Gastrocnemius medialis (tissue), 4 donors: ENCODE measurements around the gene SOHLH1. TPM values are rescaled to one million over a fixed set of nuclear protein-coding genes. Genes with fewer than 3 reads are reported as not detected.

ENCODE experiments used
- ATAC-seq, 2 donors: fragments of 150-250 bp; one replicate each; pipeline ENCODE4 v1.9.1; 2016
- DNase-seq, 2 donors: peaks; one replicate each; pipeline ENCODE4 v3.0.0-alpha.2; 2019
- H3K27ac ChIP-seq, 4 donors: fragments of 200-600 bp; sonication (generic); 1 replicate in 1 of 4; 2 replicates in 3 of 4; pipeline ENCODE4 v1.5.1; 2016 to 2018; ENCODE audit warnings: mild to moderate bottlenecking in 2 of 4, moderate library complexity in 1 of 4
- H3K27me3 ChIP-seq, 3 donors: fragments of 200-600 bp; sonication (generic) in 2 of 3; 1 replicate in 1 of 3; 2 replicates in 2 of 3; pipeline versions ENCODE4 v1.5.1 to v1.6.0; 2016 to 2019; ENCODE audit warnings: mild to moderate bottlenecking in 1 of 3, moderate library complexity in 1 of 3
- H3K36me3 ChIP-seq, 2 donors: fragments of 200-600 bp; sonication (generic) in 1 of 2; one replicate each; pipeline ENCODE4 v1.5.1; 2017 to 2018
- H3K4me1 ChIP-seq, 2 donors: fragments of 200-600 bp; sonication (generic) in 1 of 2; one replicate each; pipeline ENCODE4 v1.5.1; 2016 to 2017; ENCODE audit warnings: mild to moderate bottlenecking in 2 of 2
- H3K4me3 ChIP-seq, 4 donors: fragments of 200-600 bp; sonication (generic) in 3 of 4; 1 replicate in 1 of 4; 2 replicates in 3 of 4; pipeline ENCODE4 v1.5.1; 2016 to 2019; ENCODE audit warnings: mild to moderate bottlenecking in 2 of 4
- H3K9me3 ChIP-seq, 3 donors: fragments of 200-600 bp; sonication (generic) in 2 of 3; 1 replicate in 1 of 3; 2 replicates in 2 of 3; pipeline ENCODE4 v1.5.1; 2016 to 2019
- CTCF ChIP-seq, 5 experiments: fragments of 450-650 bp in 3 of 5; fragments of 200-600 bp in 2 of 5; sonication (generic) in 2 of 5; IDR thresholded peaks in 4 of 5; conservative IDR thresholded peaks in 1 of 5; 1 replicate in 4 of 5; 2 replicates in 1 of 5; pipeline ENCODE4 v1.5.1; 2016 to 2019; ENCODE audit warnings: antibody characterized with exemption in 5 of 5, mild to moderate bottlenecking in 3 of 5, moderate library complexity in 3 of 5
- POLR2A ChIP-seq, 2 donors: fragments of 450-650 bp; IDR thresholded peaks; one replicate each; pipeline ENCODE4 v1.6.1; 2017; ENCODE audit warnings: antibody characterized with exemption in 2 of 2, mild to moderate bottlenecking in 2 of 2, moderate library complexity in 2 of 2
- in situ Hi-C, 4 donors: fragments of 200-750 bp; cut with MboI; loops; one replicate each; pipeline versions ENCODE4 v1.15.0 to v1.8.0; 2017; ENCODE audit warnings: low sequenced_read_pairs in 4 of 4
- intact Hi-C: fragments of 100-400 bp; cut with DNase I; formaldehyde crosslinking; loops from one replicate; pipeline ENCODE4 v1.15.1; 2023; ENCODE audit warnings: low total_unique reads
- total RNA-seq, 4 donors: library from RNA; depleted of rRNA; stranded (reverse); fragments of >200 nt; gene quantifications; one replicate each; pipeline versions ENCODE4 v1.1.0 to v1.2.3, GENCODE V29; 2016

The SOHLH1 gene
- total RNA-seq, 4 donors from 2014 or later, result not detected

GRCh38 chr9:135736272-135736978 lies 37.1 kb upstream of the SOHLH1 start:
- Histone ChIP-seq H3K4me3 (no peak overlapping the region), H3K27ac (no peak overlapping the region), H3K4me1 (peaks cover 0 to 4% of the 10 kb centered on the region in 2 donors), H3K27me3 (peaks cover 0 to 15% (median 8%) of the 10 kb centered on the region in 3 donors), H3K36me3 (no peaks in the 10 kb centered on the region), H3K9me3 (no peaks in the 10 kb centered on the region)
- ATAC-seq, result no peak
- in situ Hi-C loops (no loop called here), intact Hi-C loops (no loop called here)
- DNase-seq, result no peak
- TF ChIP-seq POLR2A (IDR thresholded peaks at IDR 0.05), result no peak
- no peak for TF ChIP-seq CTCF (IDR thresholded peaks at IDR 0.05 in 4 of 5, conservative IDR thresholded peaks at IDR 0.05 in 1 of 5)

- Histone ChIP-seq H3K27ac (no peak overlapping the region), H3K4me3 (no peak overlapping the region), H3K9me3 (no peaks in the 10 kb centered on the region), H3K27me3 (peaks cover 0 to 15% (median 8%) of the 10 kb centered on the region in 3 donors), H3K4me1 (no peaks in the 10 kb centered on the region), H3K36me3 (no peaks in the 10 kb centered on the region)
- DNase-seq (no peak), ATAC-seq (no peak)
- TF ChIP-seq CTCF (IDR thresholded peaks at IDR 0.05 in 4 of 5, conservative IDR thresholded peaks at IDR 0.05 in 1 of 5) (no peak), POLR2A (IDR thresholded peaks at IDR 0.05) (no peak)
- in situ Hi-C loops, result no loop called here
- intact Hi-C loops, result no loop called here
These were observed 35.4 kb upstream of the SOHLH1 start for GRCh38 chr9:135734616-135735144.

- H3K27ac ChIP-seq, result no peak overlapping the region
- in situ Hi-C loops, result no loop called here
- H3K9me3 ChIP-seq, result no peaks in the 10 kb centered on the region
- TF ChIP-seq POLR2A (IDR thresholded peaks at IDR 0.05) (no peak), CTCF (IDR thresholded peaks at IDR 0.05 in 4 of 5, conservative IDR thresholded peaks at IDR 0.05 in 1 of 5) (no peak)
- no peak for DNase-seq
- no peaks in the 10 kb centered on the region for H3K36me3 ChIP-seq
- H3K4me3 ChIP-seq, result no peak overlapping the region
- intact Hi-C loops, result no loop called here
- H3K4me1 ChIP-seq, result no peaks in the 10 kb centered on the region
- no peak for ATAC-seq
- peaks cover 0 to 15% (median 8%) of the 10 kb centered on the region in 3 donors for H3K27me3 ChIP-seq
These were observed 33.4 kb upstream of the SOHLH1 start for GRCh38 chr9:135732569-135733257.

DNA sequence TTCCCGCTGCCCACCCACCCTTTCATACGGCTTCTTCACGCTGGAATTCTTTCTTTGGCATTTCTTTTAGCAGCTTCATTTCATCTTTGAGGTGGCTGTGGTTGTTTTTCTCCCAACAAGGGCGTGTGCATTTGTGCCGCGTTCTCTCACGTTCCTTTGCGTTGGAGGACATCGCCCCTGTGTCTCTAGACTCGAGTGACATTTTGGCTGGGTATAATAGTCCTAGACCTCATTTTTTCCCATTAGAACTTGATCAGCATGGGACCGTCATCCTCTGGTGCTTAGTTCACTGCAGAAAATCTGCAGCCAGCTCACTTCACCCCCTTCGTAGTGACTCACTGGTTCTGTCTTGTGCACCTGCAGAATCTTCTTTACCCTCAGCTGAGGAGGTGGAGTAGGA lies 32.2 kb upstream of the SOHLH1 start:
- no peaks in the 10 kb centered on the region for H3K36me3 ChIP-seq
- in situ Hi-C loops, result no loop called here
- DNase-seq (no peak), ATAC-seq (no peak)
- H3K9me3 ChIP-seq, result no peaks in the 10 kb centered on the region
- TF ChIP-seq CTCF (IDR thresholded peaks at IDR 0.05 in 4 of 5, conservative IDR thresholded peaks at IDR 0.05 in 1 of 5) (no peak), POLR2A (IDR thresholded peaks at IDR 0.05) (no peak)
- peaks cover 0 to 15% (median 8%) of the 10 kb centered on the region in 3 donors for H3K27me3 ChIP-seq
- H3K4me1 ChIP-seq, result no peaks in the 10 kb centered on the region
- H3K27ac ChIP-seq, result no peak overlapping the region
- H3K4me3 ChIP-seq, result no peak overlapping the region
- intact Hi-C loops, result no loop called here
